Esophagus (tissue), 2 donors: ENCODE measurements around the gene SLAMF8. TPM values are rescaled to one million over a fixed set of nuclear protein-coding genes. Genes with fewer than 3 reads are reported as not detected.
A peak's percentile ranks its signal among the peaks of the same experiment; 100 is the strongest.

Source experiments
- H3K27ac ChIP-seq, 2 donors: one replicate each; pipeline ENCODE4 v1.5.1; 2013; ENCODE audit warnings: low read depth in 2 of 2, mild to moderate bottlenecking in 2 of 2, inconsistent platforms in 1 of 2, low read length in 1 of 2, moderate library complexity in 1 of 2
- H3K27me3 ChIP-seq, 2 donors: one replicate each; pipeline ENCODE4 v1.6.1; 2013; ENCODE audit warnings: low read length in 2 of 2, control low read depth in 1 of 2, mild to moderate bottlenecking in 1 of 2; ENCODE audit not compliant: insufficient read depth in 2 of 2, control insufficient read depth in 1 of 2
- H3K36me3 ChIP-seq, 2 donors: one replicate each; pipeline ENCODE4 v1.6.1; 2013; ENCODE audit warnings: low read length in 1 of 2; ENCODE audit not compliant: control insufficient read depth in 2 of 2, insufficient read depth in 2 of 2
- H3K4me1 ChIP-seq, 2 donors: one replicate each; pipeline ENCODE4 v1.6.1; 2013; ENCODE audit warnings: low read length in 1 of 2; ENCODE audit not compliant: control insufficient read depth in 2 of 2, insufficient read depth in 2 of 2
- H3K4me3 ChIP-seq, 2 donors: one replicate each; pipeline ENCODE4 v1.5.1; 2013; ENCODE audit warnings: low read length in 2 of 2, mild to moderate bottlenecking in 2 of 2, low read depth in 1 of 2, moderate library complexity in 1 of 2
- H3K9me3 ChIP-seq, 2 donors: one replicate each; pipeline ENCODE4 v1.6.1; 2013; ENCODE audit warnings: mild to moderate bottlenecking in 2 of 2, low read depth in 1 of 2, low read length in 1 of 2, moderate library complexity in 1 of 2; ENCODE audit not compliant: control insufficient read depth in 2 of 2, insufficient read depth in 1 of 2
- WGBS, 2 donors: extraction: QIAGEN DNeasy Blood & Tissue Kit; methylation state at CpG; one replicate each; pipeline ENCODE4 v1.1.7; 2013; 5-methylcytosine and 5-hydroxymethylcytosine counted together
- polyA plus RNA-seq, 2 donors: library from polyadenylated mRNA; stranded (reverse); fragments of 200-250 nt; gene quantifications; one replicate each; pipeline ENCODE4 v1.2.3, GENCODE V29; 2013
- donor health status: healthy with polysubstance abuse.
- donor health status: Bipolar disorder and iron deficiency.

The SLAMF8 gene
- polyA plus RNA-seq = under 1 TPM; 0.33 to 0.81 TPM

- WGBS, 2 donors = 63 to 66% methylated on average over 11 of the region's 11 CpGs
- Histone ChIP-seq H3K4me3 (peak within 1 kb of the TSS in 1 of 2 donors; percentile 5), H3K27me3 (no peaks in the 10 kb centered on the region), H3K9me3 (no peaks in the 10 kb centered on the region), H3K27ac (no peak within 1 kb of the TSS), H3K36me3 (peaks cover 0 to 2% of the 10 kb centered on the region in 2 donors), H3K4me1 (peaks cover 0 to 10% of the 10 kb centered on the region in 2 donors)
Measured at GRCh38 chr1:159826441-159827101, at the start of gene SLAMF8. Gene SLAMF8, plus strand, starts transcription at chr1:159826873. Its CDS starts 26 bp downstream, at chr1:159826899.

GRCh38 chr1:159778266-159778665 lies 48.4 kb upstream of the SLAMF8 start:
- 71 to 83% methylated on average over 4 of the region's 4 CpGs for WGBS, 2 donors
- Histone ChIP-seq H3K4me3 (no peak overlapping the region), H3K4me1 (peaks cover 0 to 6% of the 10 kb centered on the region in 2 donors), H3K27ac (no peak overlapping the region), H3K9me3 (no peaks in the 10 kb centered on the region), H3K27me3 (no peaks in the 10 kb centered on the region), H3K36me3 (peaks cover 0 to 6% of the 10 kb centered on the region in 2 donors)

GRCh38 chr1:159779403-159779851 lies 47.2 kb upstream of the SLAMF8 start:
- H3K27me3 ChIP-seq = no peaks in the 10 kb centered on the region
- 30 to 53% methylated on average over 2 of the region's 2 CpGs for WGBS, 2 donors
- no peak overlapping the region for H3K4me3 ChIP-seq
- peaks cover 0 to 6% of the 10 kb centered on the region in 2 donors for H3K4me1 ChIP-seq
- no peaks in the 10 kb centered on the region for H3K9me3 ChIP-seq
- H3K27ac ChIP-seq = peak overlapping the region in 1 of 2 donors; percentile 29
- H3K36me3 ChIP-seq = peaks cover 0 to 6% of the 10 kb centered on the region in 2 donors

- Histone ChIP-seq H3K27ac (peak within 1 kb of the TSS; percentile 75 to 90), H3K4me1 (peaks cover 0 to 6% of the 10 kb centered on the region in 2 donors), H3K9me3 (no peaks in the 10 kb centered on the region), H3K27me3 (no peaks in the 10 kb centered on the region), H3K36me3 (peaks cover 0 to 6% of the 10 kb centered on the region in 2 donors), H3K4me3 (peak within 1 kb of the TSS; percentile 83 to 87)
- WGBS, 2 donors = 1% methylated on average over 75 to 88 of the region's 88 CpGs
Measured at GRCh38 chr1:159780583-159781582, 45.8 kb upstream of the SLAMF8 start, which contains the start of gene DUSP23. Gene DUSP23, plus strand, starts transcription at chr1:159780962. Its CDS starts 139 bp downstream, at chr1:159781101.

GRCh38 chr1:159781992-159782391 lies 44.7 kb upstream of the SLAMF8 start:
- Histone ChIP-seq H3K9me3 (no peaks in the 10 kb centered on the region), H3K4me1 (peaks cover 0 to 6% of the 10 kb centered on the region in 2 donors), H3K36me3 (peaks cover 0 to 6% of the 10 kb centered on the region in 2 donors), H3K27ac (peak overlapping the region in 1 of 2 donors; percentile 3), H3K27me3 (no peaks in the 10 kb centered on the region), H3K4me3 (peak overlapping the region in 1 of 2 donors; percentile 83)
- 96 to 98% methylated on average over 12 of the region's 12 CpGs for WGBS, 2 donors

- WGBS, 2 donors = 70 to 75% methylated on average over 1 of the region's 1 CpG
- peaks cover 0 to 6% of the 10 kb centered on the region in 2 donors for H3K4me1 ChIP-seq
- H3K4me3 ChIP-seq = no peak overlapping the region
- H3K36me3 ChIP-seq = peaks cover 0 to 6% of the 10 kb centered on the region in 2 donors
- no peaks in the 10 kb centered on the region for H3K9me3 ChIP-seq
- H3K27me3 ChIP-seq = no peaks in the 10 kb centered on the region
- no peak overlapping the region for H3K27ac ChIP-seq
Measured at GRCh38 chr1:159783724-159784123, 42.9 kb upstream of the SLAMF8 start.

GRCh38 chr1:159786465-159786864 lies 40.2 kb upstream of the SLAMF8 start:
- Histone ChIP-seq H3K4me3 (no peak overlapping the region), H3K27me3 (no peaks in the 10 kb centered on the region), H3K9me3 (no peaks in the 10 kb centered on the region), H3K36me3 (peaks cover 0 to 6% of the 10 kb centered on the region in 2 donors), H3K27ac (no peak overlapping the region), H3K4me1 (peaks cover 0 to 6% of the 10 kb centered on the region in 2 donors)
- WGBS, 2 donors = 23 to 29% methylated on average over 3 of the region's 3 CpGs

- Histone ChIP-seq H3K9me3 (no peaks in the 10 kb centered on the region), H3K27ac (peak overlapping the region in 1 of 2 donors; percentile 26), H3K36me3 (peaks cover 0 to 6% of the 10 kb centered on the region in 2 donors), H3K4me1 (peaks cover 0 to 4% of the 10 kb centered on the region in 2 donors), H3K4me3 (no peak overlapping the region), H3K27me3 (no peaks in the 10 kb centered on the region)
- 29 to 50% methylated on average over 3 of the region's 3 CpGs for WGBS, 2 donors
Measured at GRCh38 chr1:159786966-159787365, 39.7 kb upstream of the SLAMF8 start.

- H3K9me3 ChIP-seq = no peaks in the 10 kb centered on the region
- no peaks in the 10 kb centered on the region for H3K27me3 ChIP-seq
- no peak overlapping the region for H3K27ac ChIP-seq
- no peaks in the 10 kb centered on the region for H3K36me3 ChIP-seq
- no peaks in the 10 kb centered on the region for H3K4me1 ChIP-seq
- 29% methylated on average over 2 of the region's 2 CpGs for WGBS, 2 donors
- no peak overlapping the region for H3K4me3 ChIP-seq
Measured at GRCh38 chr1:159790237-159790917, 36.3 kb upstream of the SLAMF8 start.
